ENCODE data around the gene AMPD2. TPM values are rescaled to one million over a fixed set of nuclear protein-coding genes. Genes with fewer than 3 reads are reported as not detected.

Gene AMPD2
- total and polyA plus RNA-seq, 7 donors: 4.2 to 13.9 (median 8.5) TPM

DNA sequence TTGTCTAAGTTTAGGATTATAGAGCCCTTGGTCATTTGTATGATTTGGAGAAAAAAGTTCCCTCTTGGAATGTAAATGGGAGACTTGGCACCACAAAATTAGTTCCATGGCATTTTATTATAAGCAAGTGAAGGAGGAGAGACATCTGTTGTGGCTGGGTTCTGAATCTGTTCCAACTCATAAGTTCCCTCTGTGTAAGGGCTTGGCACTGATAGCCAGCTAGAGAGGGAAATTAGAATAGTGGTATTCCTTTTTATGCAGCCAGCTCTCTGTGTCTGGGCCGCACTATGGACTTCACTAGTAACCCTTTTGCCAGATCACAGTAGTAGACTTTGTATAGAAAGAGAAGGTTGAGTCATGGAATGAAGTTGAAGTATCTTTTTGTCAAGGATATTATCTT, 40.1 kb upstream of the AMPD2 start:
- intact Hi-C loops (cut with DNase I): no loop called here
- Histone ChIP-seq H3K4me1 (peaks cover 10% of the 10 kb centered on the region), H3K27me3 (ENCODE audit: insufficient read depth in 3 of 3, low read length in 2 of 3) (no peaks in the 10 kb centered on the region), H3K36me3 (ENCODE audit: insufficient read depth in 1 of 2, low read depth in 1 of 2) (peaks cover 0 to 79% of the 10 kb centered on the region in 2 donors), H3K4me3 (no peak overlapping the region), H3K27ac (peak overlapping the region; percentile 36), H3K9me3 (no peaks in the 10 kb centered on the region)
- 22 to 45% (median 30%) methylated on average over 1 of the region's 1 CpG for WGBS, 3 donors
- ATAC-seq: peak in 3 of 4 donors; percentile 57 to 77 (median 66)
- DNase-seq: no peak
- no peak for TF ChIP-seq CTCF (IDR thresholded peaks at IDR 0.05)

DNA sequence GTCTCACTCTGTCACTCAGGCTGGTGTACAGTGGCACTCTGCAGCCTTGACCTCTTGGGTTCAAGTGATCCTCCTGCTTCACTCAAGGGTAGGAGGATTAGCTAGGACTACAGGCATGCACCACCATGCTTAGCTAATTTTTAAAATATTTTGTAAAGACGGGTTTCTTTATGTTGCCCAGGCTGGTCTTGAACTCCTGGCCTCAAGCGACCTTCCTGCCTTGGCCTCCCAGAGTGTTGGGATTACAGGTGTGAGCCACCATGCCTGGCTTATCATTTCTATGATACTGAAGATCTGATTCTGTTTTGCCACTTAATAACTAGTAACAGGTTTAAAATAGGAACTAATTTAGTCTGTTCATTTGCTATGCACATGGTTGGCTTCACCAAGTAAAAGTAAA, 37.6 kb upstream of the AMPD2 start:
- peaks cover 10% of the 10 kb centered on the region for H3K4me1 ChIP-seq
- no peak for ATAC-seq
- H3K27ac ChIP-seq: no peak overlapping the region
- no peak for DNase-seq
- WGBS, 3 donors: 85 to 92% (median 88%) methylated on average over 2 of the region's 2 CpGs
- intact Hi-C loops (cut with DNase I): no loop called here
- no peak overlapping the region for H3K4me3 ChIP-seq
- no peaks in the 10 kb centered on the region for H3K27me3 ChIP-seq (ENCODE audit: insufficient read depth in 3 of 3, low read length in 2 of 3)
- TF ChIP-seq CTCF (IDR thresholded peaks at IDR 0.05): no peak
- no peaks in the 10 kb centered on the region for H3K9me3 ChIP-seq
- H3K36me3 ChIP-seq (ENCODE audit: insufficient read depth in 1 of 2, low read depth in 1 of 2): peaks cover 0 to 88% of the 10 kb centered on the region in 2 donors

DNA sequence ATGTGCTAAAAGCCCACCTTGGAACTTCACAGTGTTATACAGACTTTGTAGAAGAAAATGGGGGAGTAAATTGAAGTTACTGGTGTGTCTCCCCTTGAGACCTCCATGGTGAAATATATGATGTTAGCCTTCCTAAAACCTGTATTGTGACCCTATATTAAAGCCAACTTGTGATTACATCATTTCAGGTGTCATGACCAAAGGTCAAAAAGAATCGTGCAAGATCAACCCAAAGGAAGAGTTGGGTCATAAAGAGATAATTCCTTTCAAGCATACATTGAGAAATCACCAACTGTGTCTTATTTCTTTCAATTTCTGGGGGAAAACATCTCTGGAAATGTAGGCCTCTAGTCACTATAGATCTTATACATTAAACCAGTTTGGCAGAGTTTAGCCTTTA, 34.9 kb upstream of the AMPD2 start:
- ATAC-seq: no peak
- intact Hi-C loops (cut with DNase I): no loop called here
- no peak for TF ChIP-seq CTCF (IDR thresholded peaks at IDR 0.05)
- H3K27me3 ChIP-seq (ENCODE audit: insufficient read depth in 3 of 3, low read length in 2 of 3): no peaks in the 10 kb centered on the region
- 82 to 87% (median 84%) methylated on average over 1 of the region's 1 CpG for WGBS, 3 donors
- no peak overlapping the region for H3K27ac ChIP-seq
- H3K4me3 ChIP-seq: no peak overlapping the region
- H3K9me3 ChIP-seq: no peaks in the 10 kb centered on the region
- no peaks in the 10 kb centered on the region for H3K4me1 ChIP-seq
- peaks cover 0 to 98% of the 10 kb centered on the region in 2 donors for H3K36me3 ChIP-seq (ENCODE audit: insufficient read depth in 1 of 2, low read depth in 1 of 2)
- no peak for DNase-seq

DNA sequence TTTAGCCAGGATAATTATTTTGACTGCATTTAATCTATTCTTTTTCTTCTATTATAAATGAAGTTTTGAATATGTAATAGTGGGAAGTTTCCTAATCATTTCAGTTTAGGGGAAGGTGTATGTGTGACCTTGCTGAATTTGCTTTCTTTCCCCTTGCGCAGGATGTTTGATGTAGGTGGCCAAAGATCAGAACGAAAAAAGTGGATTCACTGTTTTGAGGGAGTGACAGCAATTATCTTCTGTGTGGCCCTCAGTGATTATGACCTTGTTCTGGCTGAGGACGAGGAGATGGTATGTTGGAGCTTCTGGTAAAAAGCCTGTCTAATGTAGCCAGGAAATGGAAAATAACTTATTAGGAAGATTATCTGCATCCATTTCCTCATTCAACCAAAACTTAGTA, 33.6 kb upstream of the AMPD2 start:
- ATAC-seq (no peak), DNase-seq (no peak)
- Histone ChIP-seq H3K4me1 (no peaks in the 10 kb centered on the region), H3K36me3 (ENCODE audit: insufficient read depth in 1 of 2, low read depth in 1 of 2) (peaks cover 0 to 97% of the 10 kb centered on the region in 2 donors), H3K27ac (no peak overlapping the region), H3K4me3 (no peak overlapping the region), H3K27me3 (ENCODE audit: insufficient read depth in 3 of 3, low read length in 2 of 3) (no peaks in the 10 kb centered on the region), H3K9me3 (no peaks in the 10 kb centered on the region)
- 88 to 97% (median 93%) methylated on average over 3 of the region's 3 CpGs for WGBS, 3 donors
- intact Hi-C loops (cut with DNase I): no loop called here
- no peak for TF ChIP-seq CTCF (IDR thresholded peaks at IDR 0.05)

- ATAC-seq: no peak
- intact Hi-C loops (cut with DNase I): no loop called here
- 85 to 94% (median 87%) methylated on average over 3 of the region's 3 CpGs for WGBS, 3 donors
These were observed 30.5 kb upstream of the AMPD2 start for GRCh38 chr1:109589177-109589576.

More at GRCh38 chr1:109589177-109589576, 30.5 kb upstream of the AMPD2 start:
- no peak for DNase-seq
- peaks cover 0 to 99% of the 10 kb centered on the region in 2 donors for H3K36me3 ChIP-seq (ENCODE audit: insufficient read depth in 1 of 2, low read depth in 1 of 2)
- no peak overlapping the region for H3K4me3 ChIP-seq
- no peaks in the 10 kb centered on the region for H3K9me3 ChIP-seq
- TF ChIP-seq CTCF (IDR thresholded peaks at IDR 0.05): no peak
- no peaks in the 10 kb centered on the region for H3K4me1 ChIP-seq
- no peaks in the 10 kb centered on the region for H3K27me3 ChIP-seq (ENCODE audit: insufficient read depth in 3 of 3, low read length in 2 of 3)
- H3K27ac ChIP-seq: no peak overlapping the region

Measured in psoas muscle (tissue), 8 donors.